ENCODE data around the gene GABARAP. TPM values are rescaled to one million over a fixed set of nuclear protein-coding genes. Genes with fewer than 3 reads are reported as not detected.
A peak's percentile ranks its signal among the peaks of the same experiment; 100 is the strongest.

Gene GABARAP
- total RNA-seq, 4 donors from 2014 or later = 172 to 384 (median 197) TPM

DNA sequence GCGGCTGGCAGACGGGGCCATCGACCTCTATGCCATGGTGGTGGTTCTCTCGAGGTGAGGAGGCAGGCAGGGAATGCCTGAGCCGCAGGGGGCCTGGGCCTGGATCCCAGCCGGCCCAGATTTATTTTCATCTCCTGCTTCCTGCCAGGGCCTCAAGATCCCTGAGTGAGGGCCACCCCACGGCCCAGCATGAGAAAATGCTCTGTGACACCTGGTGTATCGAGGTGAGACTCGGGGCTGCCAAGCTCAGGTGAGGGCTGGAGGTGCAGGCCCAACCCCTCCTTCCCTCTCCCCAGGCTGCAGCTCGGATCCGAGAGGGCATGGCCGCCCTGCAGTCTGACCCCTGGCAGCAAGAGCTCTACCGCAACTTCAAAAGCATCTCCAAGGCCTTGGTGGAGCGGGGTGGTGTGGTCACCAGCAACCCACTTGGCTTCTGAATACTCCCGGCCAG lies 17.6 kb downstream of the GABARAP start:
- intact Hi-C loops (cut with DNase I) = no loop called here
- no peak for DNase-seq
- WGBS, 2 donors = 90 to 100% methylated on average over 2 to 5 of the region's 15 CpGs
- no peak for TF ChIP-seq POLR2A (IDR thresholded peaks at IDR 0.05)
- TF ChIP-seq, protein P1, sequence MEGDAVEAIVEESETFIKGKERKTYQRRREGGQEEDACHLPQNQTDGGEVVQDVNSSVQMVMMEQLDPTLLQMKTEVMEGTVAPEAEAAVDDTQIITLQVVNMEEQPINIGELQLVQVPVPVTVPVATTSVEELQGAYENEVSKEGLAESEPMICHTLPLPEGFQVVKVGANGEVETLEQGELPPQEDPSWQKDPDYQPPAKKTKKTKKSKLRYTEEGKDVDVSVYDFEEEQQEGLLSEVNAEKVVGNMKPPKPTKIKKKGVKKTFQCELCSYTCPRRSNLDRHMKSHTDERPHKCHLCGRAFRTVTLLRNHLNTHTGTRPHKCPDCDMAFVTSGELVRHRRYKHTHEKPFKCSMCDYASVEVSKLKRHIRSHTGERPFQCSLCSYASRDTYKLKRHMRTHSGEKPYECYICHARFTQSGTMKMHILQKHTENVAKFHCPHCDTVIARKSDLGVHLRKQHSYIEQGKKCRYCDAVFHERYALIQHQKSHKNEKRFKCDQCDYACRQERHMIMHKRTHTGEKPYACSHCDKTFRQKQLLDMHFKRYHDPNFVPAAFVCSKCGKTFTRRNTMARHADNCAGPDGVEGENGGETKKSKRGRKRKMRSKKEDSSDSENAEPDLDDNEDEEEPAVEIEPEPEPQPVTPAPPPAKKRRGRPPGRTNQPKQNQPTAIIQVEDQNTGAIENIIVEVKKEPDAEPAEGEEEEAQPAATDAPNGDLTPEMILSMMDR (IDR thresholded peaks at IDR 0.05) = no peak
- Histone ChIP-seq H3K36me3 (peaks cover 55 to 87% (median 55%) of the 10 kb centered on the region in 3 donors), H3K27ac (peak overlapping the region; percentile 35 to 100 (median 90)), H3K4me1 (peaks cover 30 to 90% (median 46%) of the 10 kb centered on the region in 3 donors), H3K4me3 (no peak overlapping the region), H3K9me3 (no peaks in the 10 kb centered on the region), H3K27me3 (no peaks in the 10 kb centered on the region)

DNA sequence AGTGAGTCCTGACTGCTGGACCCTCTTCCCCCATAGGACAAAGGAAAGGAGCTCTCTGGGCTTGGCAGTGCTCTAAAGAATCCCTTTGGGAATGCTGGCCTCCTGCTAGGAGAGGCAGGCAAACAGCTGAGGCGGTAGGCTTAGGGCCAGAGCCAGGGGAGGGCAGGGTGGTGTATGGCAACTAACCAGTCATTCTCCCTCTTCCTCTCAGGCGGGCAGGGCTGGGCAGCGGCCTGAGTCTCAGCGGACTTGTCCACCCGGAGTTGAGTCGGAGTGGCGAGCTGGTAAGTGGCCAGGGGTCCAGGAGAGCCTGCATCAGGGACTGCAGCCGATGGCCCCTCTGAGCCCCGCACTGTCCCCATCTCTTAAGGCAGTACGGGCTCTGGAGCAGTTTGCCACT lies 18.1 kb downstream of the GABARAP start:
- no peaks in the 10 kb centered on the region for H3K27me3 ChIP-seq
- WGBS, 2 donors = 63 to 78% methylated on average over 1 to 6 of the region's 10 CpGs
- DNase-seq = no peak
- TF ChIP-seq, protein P1 (IDR thresholded peaks at IDR 0.05) = no peak
- H3K36me3 ChIP-seq = peaks cover 49 to 82% (median 50%) of the 10 kb centered on the region in 3 donors
- intact Hi-C loops (cut with DNase I) = no loop called here
- no peaks in the 10 kb centered on the region for H3K9me3 ChIP-seq
- H3K4me3 ChIP-seq = no peak overlapping the region
- peaks cover 36 to 90% (median 49%) of the 10 kb centered on the region in 3 donors for H3K4me1 ChIP-seq
- H3K27ac ChIP-seq = peak overlapping the region; percentile 35 to 100 (median 90)

DNA sequence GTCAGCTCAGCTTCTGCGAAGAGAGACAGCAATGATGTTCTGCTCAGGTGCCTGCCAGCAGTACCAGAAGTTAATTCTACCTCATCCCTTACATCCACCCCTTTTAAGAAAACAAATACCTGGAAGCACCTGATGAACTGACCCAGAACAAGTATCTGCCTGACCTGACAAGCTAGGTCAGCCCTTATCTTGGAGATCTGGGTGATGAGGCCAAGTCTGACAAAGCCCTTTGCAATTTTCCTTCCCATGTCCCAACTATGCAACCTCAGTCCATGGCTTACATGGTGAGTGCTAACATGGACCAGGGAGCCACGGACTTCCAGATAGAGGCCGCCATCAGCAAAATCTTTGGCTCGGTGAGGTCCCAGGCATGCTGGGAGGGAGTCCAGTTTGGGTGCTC lies 18.9 kb downstream of the GABARAP start:
- Histone ChIP-seq H3K27me3 (no peaks in the 10 kb centered on the region), H3K27ac (peak overlapping the region; percentile 35 to 100 (median 90)), H3K4me1 (peaks cover 41 to 90% (median 48%) of the 10 kb centered on the region in 3 donors), H3K36me3 (peaks cover 45 to 74% (median 50%) of the 10 kb centered on the region in 3 donors), H3K4me3 (no peak overlapping the region), H3K9me3 (no peaks in the 10 kb centered on the region)
- WGBS, 2 donors = 74 to 75% methylated on average over 4 of the region's 4 CpGs
- DNase-seq = no peak
- TF ChIP-seq, protein P1 (IDR thresholded peaks at IDR 0.05) = no peak
- no peak for TF ChIP-seq POLR2A (IDR thresholded peaks at IDR 0.05)
- intact Hi-C loops (cut with DNase I) = no loop called here

DNA sequence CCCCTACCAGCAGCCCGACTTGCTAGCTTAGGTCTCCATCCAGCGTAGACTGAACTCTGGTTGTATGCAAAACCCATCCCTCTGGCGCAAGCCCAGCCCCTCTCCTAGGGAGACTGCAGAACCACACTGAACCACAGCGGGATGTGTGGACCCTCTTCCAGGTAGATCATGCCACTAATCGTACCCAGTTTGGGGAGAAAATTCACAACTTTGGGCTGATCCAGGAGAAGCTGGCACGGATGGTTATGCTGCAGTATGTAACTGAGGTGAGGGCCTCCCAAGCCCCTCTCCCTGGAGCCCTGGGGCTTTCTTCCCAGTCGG lies 19.3 kb downstream of the GABARAP start:
- peak overlapping the region in 3 of 4 donors; percentile 0 to 100 (median 97) for H3K27ac ChIP-seq
- no peak overlapping the region for H3K4me3 ChIP-seq
- no peak for TF ChIP-seq POLR2A (IDR thresholded peaks at IDR 0.05)
- TF ChIP-seq, protein P1 (IDR thresholded peaks at IDR 0.05) = no peak
- 45 to 77% methylated on average over 2 to 5 of the region's 7 CpGs for WGBS, 2 donors
- H3K27me3 ChIP-seq = no peaks in the 10 kb centered on the region
- DNase-seq = no peak
- peaks cover 45 to 90% (median 52%) of the 10 kb centered on the region in 3 donors for H3K4me1 ChIP-seq
- intact Hi-C loops (cut with DNase I) = no loop called here
- H3K36me3 ChIP-seq = peaks cover 45 to 70% (median 50%) of the 10 kb centered on the region in 3 donors
- H3K9me3 ChIP-seq = no peaks in the 10 kb centered on the region

DNA sequence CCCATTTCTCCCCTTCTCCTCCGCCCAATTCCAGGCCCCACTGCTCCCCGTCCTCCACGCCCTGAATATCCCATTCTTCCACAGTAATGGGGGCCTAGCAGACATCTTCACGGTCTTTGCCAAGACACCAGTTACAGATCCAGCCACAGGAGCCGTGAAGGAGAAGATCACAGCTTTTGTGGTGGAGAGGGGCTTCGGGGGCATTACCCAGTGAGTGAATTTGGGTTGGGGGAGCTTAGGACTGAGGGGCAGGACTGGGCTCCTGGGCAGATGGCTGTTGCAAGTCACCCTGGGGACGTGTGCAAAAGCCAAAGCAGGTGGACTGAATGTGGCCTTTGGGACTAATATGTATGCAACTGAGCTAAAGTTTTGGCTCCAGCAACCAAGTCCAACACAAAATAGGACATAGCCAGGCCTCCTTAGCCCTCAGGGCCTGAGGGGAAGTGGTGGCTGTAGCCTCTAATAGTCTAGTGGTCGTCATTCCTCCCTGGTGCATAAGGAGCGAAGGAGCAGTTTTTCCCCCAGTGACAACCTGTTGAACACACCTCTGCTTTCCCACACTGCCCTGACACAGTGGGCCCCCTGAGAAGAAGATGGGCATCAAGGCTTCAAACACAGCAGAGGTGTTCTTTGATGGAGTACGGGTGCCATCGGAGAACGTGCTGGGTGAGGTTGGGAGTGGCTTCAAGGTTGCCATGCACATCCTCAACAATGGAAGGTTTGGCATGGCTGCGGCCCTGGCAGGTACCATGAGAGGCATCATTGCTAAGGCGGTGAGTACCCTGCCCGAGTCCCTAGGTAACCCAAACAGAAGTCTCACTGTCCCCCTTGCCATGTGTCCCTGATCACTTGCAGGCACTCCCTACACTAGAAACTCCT lies 19.9 kb downstream of the GABARAP start:
- Histone ChIP-seq H3K36me3 (peaks cover 44 to 64% (median 48%) of the 10 kb centered on the region in 3 donors), H3K27me3 (no peaks in the 10 kb centered on the region), H3K4me1 (peaks cover 48 to 90% (median 50%) of the 10 kb centered on the region in 3 donors), H3K4me3 (no peak overlapping the region), H3K27ac (peak overlapping the region; percentile 95 to 100 (median 98)), H3K9me3 (no peaks in the 10 kb centered on the region)
- WGBS, 2 donors = 66 to 77% methylated on average over 11 of the region's 15 CpGs
- TF ChIP-seq POLR2A (IDR thresholded peaks at IDR 0.05) = no peak
- TF ChIP-seq, protein P1 (IDR thresholded peaks at IDR 0.05) = no peak
- intact Hi-C loops (cut with DNase I) = no loop called here
- no peak for DNase-seq
